ENCODE results near the gene PAFAH1B2. TPM values are rescaled to one million over a fixed set of nuclear protein-coding genes. Genes with fewer than 3 reads are reported as not detected.

PAFAH1B2 gene
- total and polyA plus RNA-seq, 2 experiments from 2014 or later: 25.8 to 58.7 TPM

DNA sequence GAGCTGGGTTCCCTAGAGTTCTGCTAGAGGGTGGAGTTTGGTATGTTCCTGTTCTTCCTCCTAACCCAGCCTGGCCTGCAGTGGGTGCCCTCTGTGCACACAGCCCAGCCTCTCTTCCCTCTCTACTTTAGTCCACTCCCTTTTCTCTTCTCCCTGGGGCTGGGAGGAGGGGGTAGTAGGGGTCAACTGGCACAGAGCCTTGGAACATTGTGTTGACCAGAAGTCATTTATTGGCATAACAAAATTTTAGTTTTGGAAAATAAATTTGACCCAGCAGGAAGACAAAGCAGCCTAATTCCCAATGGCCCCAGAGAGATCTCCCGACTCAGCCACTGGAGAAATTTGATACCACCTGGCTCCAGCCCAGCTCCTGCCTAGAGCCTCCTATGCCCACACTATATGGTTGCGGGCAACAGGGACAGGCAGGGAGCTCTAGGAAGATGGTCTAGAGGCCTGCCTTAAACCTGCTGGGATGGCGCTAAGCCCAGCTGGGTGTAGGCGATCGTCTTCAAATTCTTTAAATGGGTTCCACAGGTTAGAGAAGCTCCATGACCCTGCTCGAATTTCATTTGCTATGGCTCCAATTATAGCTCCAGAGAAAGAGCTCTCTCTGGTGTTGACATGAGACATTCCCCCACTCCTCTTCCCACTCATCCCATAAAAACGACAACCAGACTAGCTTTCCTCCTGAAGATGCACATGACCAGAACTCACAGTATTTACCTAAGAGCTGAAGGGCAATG, 77.9 kb downstream of the PAFAH1B2 start:
- Histone ChIP-seq H3K9me3 (ENCODE audit: low read depth) (no peaks in the 10 kb centered on the region), H3K4me1 (ENCODE audit: low read depth) (peaks cover 27% of the 10 kb centered on the region), H3K4me3 (no peak overlapping the region), H3K27me3 (no peaks in the 10 kb centered on the region), H3K36me3 (peaks cover 6% of the 10 kb centered on the region), H3K27ac (peak overlapping the region; percentile 94)
- peak; percentile 61 to 85 for DNase-seq (ENCODE audit: low read depth in 1 of 2, low spot score in 1 of 2)
- TF ChIP-seq CTCF (IDR thresholded peaks at IDR 0.05; ENCODE audit: low read depth, low read length): no peak

DNA sequence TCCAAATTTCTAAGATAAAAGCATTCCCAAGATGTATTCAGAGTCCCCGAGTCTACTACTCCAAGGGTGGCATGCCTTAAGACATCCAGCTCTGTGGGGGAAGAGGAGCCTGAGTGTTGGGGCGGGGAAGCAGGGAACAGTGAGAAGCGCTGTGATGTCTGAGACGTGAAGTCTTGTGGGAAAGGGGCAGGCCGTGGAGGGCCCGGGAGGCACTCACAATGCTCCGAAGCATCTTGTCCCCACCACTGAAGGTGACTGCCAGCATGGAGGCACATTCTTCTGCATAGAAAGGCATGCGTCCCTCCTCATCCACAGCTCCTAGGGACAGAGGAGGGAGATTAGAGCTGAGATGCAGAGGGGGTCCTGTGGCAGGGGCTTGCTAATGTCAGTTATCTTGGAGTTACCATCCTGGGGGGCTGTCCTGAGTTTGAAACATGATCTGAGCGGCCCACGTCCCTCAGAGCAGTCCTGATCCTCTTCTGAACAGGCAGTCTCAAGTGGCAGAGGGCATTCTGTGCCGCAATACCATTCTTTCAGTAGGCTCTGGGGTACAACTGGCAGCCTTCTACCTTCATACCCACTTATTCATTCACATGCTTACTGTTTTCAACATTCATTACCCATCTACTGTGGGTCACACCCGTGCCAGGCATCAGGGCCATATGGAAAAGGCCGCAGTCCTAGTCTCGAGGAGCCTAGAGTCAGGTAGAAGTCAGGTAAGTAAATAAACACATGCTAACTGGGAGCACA, 79.1 kb downstream of the PAFAH1B2 start:
- H3K4me3 ChIP-seq: no peak overlapping the region
- peaks cover 27% of the 10 kb centered on the region for H3K4me1 ChIP-seq (ENCODE audit: low read depth)
- peaks cover 9% of the 10 kb centered on the region for H3K36me3 ChIP-seq
- no peak for TF ChIP-seq CTCF (IDR thresholded peaks at IDR 0.05; ENCODE audit: low read depth, low read length)
- no peak for DNase-seq (ENCODE audit: low read depth in 1 of 2, low spot score in 1 of 2)
- peak overlapping the region; percentile 94 for H3K27ac ChIP-seq
- no peaks in the 10 kb centered on the region for H3K9me3 ChIP-seq (ENCODE audit: low read depth)
- H3K27me3 ChIP-seq: no peaks in the 10 kb centered on the region

DNA sequence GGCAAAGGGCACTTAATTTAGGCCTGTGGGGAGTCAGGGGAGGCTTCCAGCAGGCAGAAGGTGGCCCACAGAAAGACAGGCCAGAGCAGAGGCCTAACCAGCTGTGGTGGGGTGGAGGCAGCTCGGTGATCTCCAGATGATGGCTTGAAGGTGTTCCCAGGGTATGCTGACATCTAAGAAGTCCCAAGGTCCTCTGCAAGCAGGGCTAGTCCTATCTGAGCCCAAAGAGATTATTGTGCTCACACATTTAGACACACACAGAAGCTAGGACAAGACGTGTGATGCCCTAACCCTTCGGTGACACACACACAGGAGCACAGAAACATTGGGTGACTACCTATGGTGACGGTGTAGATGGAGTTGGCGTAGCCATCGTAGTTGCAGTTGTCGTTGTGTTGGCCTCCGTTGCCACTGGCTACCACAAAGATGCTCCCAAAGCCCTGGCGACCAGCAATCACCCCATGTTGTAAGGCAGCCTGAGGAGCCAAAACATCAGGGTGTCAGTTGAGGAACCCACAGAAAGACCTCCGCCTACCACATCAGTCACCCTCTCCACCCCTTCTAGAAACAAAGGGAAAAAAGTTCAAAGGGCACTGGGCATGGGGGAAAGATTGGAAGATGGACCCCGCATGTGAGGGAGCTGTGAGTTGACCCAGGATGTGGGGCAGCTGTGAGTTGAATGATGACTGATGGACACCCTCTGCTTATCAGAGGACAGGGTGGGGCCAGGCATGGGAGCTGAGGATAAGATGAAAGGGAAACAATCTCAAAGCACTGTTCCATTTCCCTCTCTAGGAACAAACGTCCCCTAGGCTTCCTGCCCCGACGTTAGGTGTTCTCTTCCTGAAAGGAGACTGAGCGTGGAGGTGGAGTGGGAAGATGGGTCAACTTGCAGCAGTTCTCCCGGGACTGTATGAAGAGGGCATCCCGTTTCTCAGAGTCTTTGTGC, 79.9 kb downstream of the PAFAH1B2 start:
- Histone ChIP-seq H3K4me3 (no peak overlapping the region), H3K9me3 (ENCODE audit: low read depth) (no peaks in the 10 kb centered on the region), H3K27ac (peak overlapping the region; percentile 94), H3K27me3 (no peaks in the 10 kb centered on the region), H3K4me1 (ENCODE audit: low read depth) (peaks cover 27% of the 10 kb centered on the region), H3K36me3 (peaks cover 8% of the 10 kb centered on the region)
- no peak for TF ChIP-seq CTCF (IDR thresholded peaks at IDR 0.05; ENCODE audit: low read depth, low read length)
- DNase-seq (ENCODE audit: low read depth in 1 of 2, low spot score in 1 of 2): no peak

- no peak for TF ChIP-seq CTCF (IDR thresholded peaks at IDR 0.05; ENCODE audit: low read depth, low read length)
- Histone ChIP-seq H3K27ac (peak overlapping the region; percentile 39), H3K4me3 (no peak overlapping the region), H3K27me3 (no peaks in the 10 kb centered on the region), H3K9me3 (ENCODE audit: low read depth) (no peaks in the 10 kb centered on the region), H3K36me3 (peaks cover 9% of the 10 kb centered on the region), H3K4me1 (ENCODE audit: low read depth) (peaks cover 24% of the 10 kb centered on the region)
- no peak for DNase-seq (ENCODE audit: low read depth in 1 of 2, low spot score in 1 of 2)
Observed at GRCh38 chr11:117225553-117226170, 81.6 kb downstream of the PAFAH1B2 start.

Other genes with a start within 250 kb of the PAFAH1B2 start
- 27.4 and 58.5 TPM in 2 replicates for gene SIK3, start 45.9 kb upstream of the PAFAH1B2 start, total RNA-seq
- 29.1 and 39.7 TPM in 2 replicates for gene SIK3, start 45.9 kb upstream of the PAFAH1B2 start, polyA plus RNA-seq
- 27.1 and 32.9 TPM in 2 replicates for gene SIDT2, start 34.5 kb downstream of the PAFAH1B2 start, total RNA-seq
- 10.3 and 16.1 TPM in 2 replicates for gene SIDT2, start 34.5 kb downstream of the PAFAH1B2 start, polyA plus RNA-seq
- 82.5 and 1,828 TPM in 2 replicates for gene TAGLN, start 55.1 kb downstream of the PAFAH1B2 start, total RNA-seq
- gene TAGLN, start 55.1 kb downstream of the PAFAH1B2 start, polyA plus RNA-seq: 65.2 and 1,052 TPM in 2 replicates
- gene PCSK7, start 87.8 kb downstream of the PAFAH1B2 start, total RNA-seq: 43.6 and 46.6 TPM in 2 replicates
- gene PCSK7, start 87.8 kb downstream of the PAFAH1B2 start, polyA plus RNA-seq: 31.6 and 31.7 TPM in 2 replicates
- gene RNF214, start 88.4 kb downstream of the PAFAH1B2 start, total RNA-seq: 14.1 and 20.0 TPM in 2 replicates
- 13.8 and 24.6 TPM in 2 replicates for gene RNF214, start 88.4 kb downstream of the PAFAH1B2 start, polyA plus RNA-seq
- gene BACE1-AS, start 147.1 kb downstream of the PAFAH1B2 start, total RNA-seq: 7.7 and 12.9 TPM in 2 replicates
- 6.4 and 10.4 TPM in 2 replicates for gene BACE1-AS, start 147.1 kb downstream of the PAFAH1B2 start, polyA plus RNA-seq
- 25.3 and 25.9 TPM in 2 replicates for gene BACE1, start 172.0 kb downstream of the PAFAH1B2 start, total RNA-seq
- 9.8 and 13.4 TPM in 2 replicates for gene BACE1, start 172.0 kb downstream of the PAFAH1B2 start, polyA plus RNA-seq
- 16.8 and 31.8 TPM in 2 replicates for gene CEP164, start 183.6 kb downstream of the PAFAH1B2 start, total RNA-seq
- 22.6 and 28.0 TPM in 2 replicates for gene CEP164, start 183.6 kb downstream of the PAFAH1B2 start, polyA plus RNA-seq

Measured in cardiac muscle cell (in vitro differentiated cells and primary cell).